ENCODE results near the gene PSMD5. TPM values are rescaled to one million over a fixed set of nuclear protein-coding genes. Genes with fewer than 3 reads are reported as not detected.

PSMD5 gene
- total and polyA plus RNA-seq, 10 of the 15 experiments (the other 5 are each of a cell fraction or from before 2014, with no cell fraction given) = 8.8 to 47.7 (median 25.1) TPM

DNA sequence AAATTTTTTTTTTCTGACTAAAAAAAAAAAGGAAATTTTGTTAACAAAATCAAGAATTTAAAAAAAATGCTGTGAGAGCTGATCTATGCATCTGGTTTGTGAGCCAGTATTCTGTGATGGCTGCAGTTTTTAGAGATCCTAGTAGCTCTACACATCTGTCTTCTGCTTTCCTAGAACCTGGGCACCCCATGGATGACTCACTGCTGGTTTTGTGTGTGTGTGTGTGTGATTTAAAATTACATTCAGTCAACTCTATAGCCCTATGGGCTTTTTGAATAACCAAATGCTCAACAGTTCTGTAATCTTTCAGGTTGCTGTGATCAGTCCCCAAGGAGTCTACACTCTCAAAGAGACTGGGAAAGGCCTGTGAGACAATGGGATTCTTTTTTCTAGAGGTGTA lies 2.5 kb upstream of the PSMD5 start (continued):
- TF ChIP-seq, protein P1, sequence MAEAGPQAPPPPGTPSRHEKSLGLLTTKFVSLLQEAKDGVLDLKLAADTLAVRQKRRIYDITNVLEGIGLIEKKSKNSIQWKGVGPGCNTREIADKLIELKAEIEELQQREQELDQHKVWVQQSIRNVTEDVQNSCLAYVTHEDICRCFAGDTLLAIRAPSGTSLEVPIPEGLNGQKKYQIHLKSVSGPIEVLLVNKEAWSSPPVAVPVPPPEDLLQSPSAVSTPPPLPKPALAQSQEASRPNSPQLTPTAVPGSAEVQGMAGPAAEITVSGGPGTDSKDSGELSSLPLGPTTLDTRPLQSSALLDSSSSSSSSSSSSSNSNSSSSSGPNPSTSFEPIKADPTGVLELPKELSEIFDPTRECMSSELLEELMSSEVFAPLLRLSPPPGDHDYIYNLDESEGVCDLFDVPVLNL (IDR thresholded peaks at IDR 0.05; ENCODE audit: low read depth, low read length) = no peak
- TF ChIP-seq CEBPB (IDR thresholded peaks at IDR 0.05; ENCODE audit: borderline replicate concordance in 1 of 2, low read depth in 2 of 2, low read length in 2 of 2) = no peak
- TF ChIP-seq, protein P2, sequence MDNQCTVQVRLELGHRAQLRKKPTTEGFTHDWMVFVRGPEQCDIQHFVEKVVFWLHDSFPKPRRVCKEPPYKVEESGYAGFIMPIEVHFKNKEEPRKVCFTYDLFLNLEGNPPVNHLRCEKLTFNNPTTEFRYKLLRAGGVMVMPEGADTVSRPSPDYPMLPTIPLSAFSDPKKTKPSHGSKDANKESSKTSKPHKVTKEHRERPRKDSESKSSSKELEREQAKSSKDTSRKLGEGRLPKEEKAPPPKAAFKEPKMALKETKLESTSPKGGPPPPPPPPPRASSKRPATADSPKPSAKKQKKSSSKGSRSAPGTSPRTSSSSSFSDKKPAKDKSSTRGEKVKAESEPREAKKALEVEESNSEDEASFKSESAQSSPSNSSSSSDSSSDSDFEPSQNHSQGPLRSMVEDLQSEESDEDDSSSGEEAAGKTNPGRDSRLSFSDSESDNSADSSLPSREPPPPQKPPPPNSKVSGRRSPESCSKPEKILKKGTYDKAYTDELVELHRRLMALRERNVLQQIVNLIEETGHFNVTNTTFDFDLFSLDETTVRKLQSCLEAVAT (IDR thresholded peaks at IDR 0.05) = no peak

DNA sequence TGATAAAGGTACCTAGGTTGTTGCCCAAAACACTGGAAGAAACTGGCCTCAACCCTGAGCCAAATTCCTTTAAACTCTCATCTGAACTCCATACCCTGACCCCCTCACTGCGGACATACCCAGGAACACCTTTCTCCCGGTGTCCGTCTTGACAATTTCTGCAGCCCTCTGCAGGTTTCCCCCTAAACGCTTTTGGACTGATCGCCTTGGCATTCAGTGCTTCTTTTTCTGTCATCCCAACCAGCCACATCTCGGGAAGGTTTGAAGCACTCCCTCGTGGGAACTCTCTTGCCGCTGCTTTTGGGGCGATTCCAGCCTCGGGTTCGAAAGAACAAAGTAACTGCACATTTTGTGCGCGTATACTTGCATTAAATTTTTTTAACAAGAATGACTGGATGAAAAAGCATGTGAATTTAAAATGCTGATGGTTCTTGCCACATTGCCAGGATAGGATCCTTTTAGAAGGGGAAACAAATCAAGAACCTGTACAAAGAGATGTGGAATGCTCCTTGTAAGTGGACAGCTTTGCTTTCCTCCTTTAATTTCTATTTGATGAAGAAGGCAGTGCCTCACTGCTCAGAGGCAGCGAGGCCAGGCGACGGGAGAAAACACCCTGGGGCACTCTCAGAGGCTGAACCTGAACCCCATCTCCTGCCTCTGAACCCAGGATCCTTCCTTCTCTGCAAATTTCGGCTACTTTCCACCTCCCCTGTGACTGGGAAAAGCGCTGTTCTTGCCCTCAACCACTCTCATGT lies 615 bp downstream of the PSMD5 start:
- DNase-seq (ENCODE audit: low read depth, low spot score) (no peak), ATAC-seq (peak; percentile 22), FAIRE-seq (peak; percentile 56)
- peaks cover 6% of the 10 kb centered on the region; the same call in 1 of the 2 replicates for H3K4me1 ChIP-seq (ENCODE audit: control insufficient read depth, insufficient read depth, low read length)
- no peaks in the 10 kb centered on the region for H3K9me3 ChIP-seq (replicated peaks; ENCODE audit: control insufficient read depth, insufficient read depth, low read length)
- peak overlapping the region; percentile 91 for H2AFZ ChIP-seq (ENCODE audit: control insufficient read depth, low read depth, low read length)
- RAD21 ChIA-PET (ENCODE audit: unreplicated experiment) = interaction anchor here (1.1 kb wide), 1 partner anchor 11 kb away, joined by 3 read pairs; no protein-coding TSS in a partner anchor
- BruUV-seq (replicated peaks) = TSS peak; percentile 75
- H3K4me2 ChIP-seq (ENCODE audit: control insufficient read depth, insufficient read depth) = peak overlapping the region; percentile 80
- WGBS (ENCODE audit: insufficient coverage, insufficient replicate concordance, low lambda C conversion rate, missing lambda C conversion rate) = 52% methylated on average over 18 of the region's 18 CpGs
- peak overlapping the region; percentile 98 for H3K9ac ChIP-seq (ENCODE audit: control insufficient read depth, insufficient read depth, low read length)
- peaks cover 48% of the 10 kb centered on the region for H3K79me2 ChIP-seq (ENCODE audit: control insufficient read depth, insufficient read depth, low read length)
- intact Hi-C loops (cut with micrococcal nuclease; ENCODE audit: unreplicated experiment) (loop anchor here (2.0 kb wide), 1 partner anchor 27 kb away; no protein-coding TSS in a partner anchor), in situ Hi-C loops (cut with MboI) (no loop called here)
- peaks cover 0 to 4% of the 10 kb centered on the region in 2 experiments; a peak in 1 of 4 replicates for H3K36me3 ChIP-seq (ENCODE audit: control insufficient read depth in 2 of 2, insufficient read depth in 2 of 2, low read length in 1 of 2)
- POLR2A ChIA-PET = interaction anchor here (0.9 kb wide), 1 partner anchor 48 kb away, joined by 3 read pairs; no protein-coding TSS in a partner anchor
- H3K27me3 ChIP-seq (replicated peaks in 1 of 2; ENCODE audit: control insufficient read depth in 2 of 2, insufficient read depth in 2 of 2, low read length in 1 of 2) = no peaks in the 10 kb centered on the region
- SMC1A ChIA-PET (ENCODE audit: uncharacterized antibody, unreplicated experiment) = no interaction called here
- peak overlapping the region; percentile 94 for H3K27ac ChIP-seq (ENCODE audit: control insufficient read depth, insufficient read depth)
- peak overlapping the region; percentile 89 for H3K4me3 ChIP-seq
- no peaks in the 10 kb centered on the region for H4K20me1 ChIP-seq (ENCODE audit: control insufficient read depth, insufficient read depth)
- CTCF ChIA-PET = no interaction called here
- TF ChIP-seq DPF2 (IDR thresholded peaks at IDR 0.05) (no peak), POU2F2 (IDR thresholded peaks at IDR 0.05; ENCODE audit: borderline replicate concordance, low read depth, low read length) (no peak), BACH1 (IDR thresholded peaks at IDR 0.05; ENCODE audit: borderline replicate concordance) (no peak), CREM (IDR thresholded peaks at IDR 0.05; ENCODE audit: low read depth) (no peak), TAF1 (IDR thresholded peaks at IDR 0.05; ENCODE audit: borderline replicate concordance, low read depth, low read length) (no peak), GABPA (IDR thresholded peaks at IDR 0.05; ENCODE audit: low read depth) (no peak), JUNB (IDR thresholded peaks at IDR 0.05) (no peak), SP1 (IDR thresholded peaks at IDR 0.05; ENCODE audit: low read depth, low read length) (no peak)
- TF ChIP-seq, protein P3, sequence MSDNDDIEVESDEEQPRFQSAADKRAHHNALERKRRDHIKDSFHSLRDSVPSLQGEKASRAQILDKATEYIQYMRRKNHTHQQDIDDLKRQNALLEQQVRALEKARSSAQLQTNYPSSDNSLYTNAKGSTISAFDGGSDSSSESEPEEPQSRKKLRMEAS (IDR thresholded peaks at IDR 0.05; ENCODE audit: low read depth, low read length) = no peak
- TF ChIP-seq, protein P4, sequence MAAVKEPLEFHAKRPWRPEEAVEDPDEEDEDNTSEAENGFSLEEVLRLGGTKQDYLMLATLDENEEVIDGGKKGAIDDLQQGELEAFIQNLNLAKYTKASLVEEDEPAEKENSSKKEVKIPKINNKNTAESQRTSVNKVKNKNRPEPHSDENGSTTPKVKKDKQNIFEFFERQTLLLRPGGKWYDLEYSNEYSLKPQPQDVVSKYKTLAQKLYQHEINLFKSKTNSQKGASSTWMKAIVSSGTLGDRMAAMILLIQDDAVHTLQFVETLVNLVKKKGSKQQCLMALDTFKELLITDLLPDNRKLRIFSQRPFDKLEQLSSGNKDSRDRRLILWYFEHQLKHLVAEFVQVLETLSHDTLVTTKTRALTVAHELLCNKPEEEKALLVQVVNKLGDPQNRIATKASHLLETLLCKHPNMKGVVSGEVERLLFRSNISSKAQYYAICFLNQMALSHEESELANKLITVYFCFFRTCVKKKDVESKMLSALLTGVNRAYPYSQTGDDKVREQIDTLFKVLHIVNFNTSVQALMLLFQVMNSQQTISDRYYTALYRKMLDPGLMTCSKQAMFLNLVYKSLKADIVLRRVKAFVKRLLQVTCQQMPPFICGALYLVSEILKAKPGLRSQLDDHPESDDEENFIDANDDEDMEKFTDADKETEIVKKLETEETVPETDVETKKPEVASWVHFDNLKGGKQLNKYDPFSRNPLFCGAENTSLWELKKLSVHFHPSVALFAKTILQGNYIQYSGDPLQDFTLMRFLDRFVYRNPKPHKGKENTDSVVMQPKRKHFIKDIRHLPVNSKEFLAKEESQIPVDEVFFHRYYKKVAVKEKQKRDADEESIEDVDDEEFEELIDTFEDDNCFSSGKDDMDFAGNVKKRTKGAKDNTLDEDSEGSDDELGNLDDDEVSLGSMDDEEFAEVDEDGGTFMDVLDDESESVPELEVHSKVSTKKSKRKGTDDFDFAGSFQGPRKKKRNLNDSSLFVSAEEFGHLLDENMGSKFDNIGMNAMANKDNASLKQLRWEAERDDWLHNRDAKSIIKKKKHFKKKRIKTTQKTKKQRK (IDR thresholded peaks at IDR 0.05; ENCODE audit: low read depth, low read length) = no peak
- TF ChIP-seq, protein P5, sequence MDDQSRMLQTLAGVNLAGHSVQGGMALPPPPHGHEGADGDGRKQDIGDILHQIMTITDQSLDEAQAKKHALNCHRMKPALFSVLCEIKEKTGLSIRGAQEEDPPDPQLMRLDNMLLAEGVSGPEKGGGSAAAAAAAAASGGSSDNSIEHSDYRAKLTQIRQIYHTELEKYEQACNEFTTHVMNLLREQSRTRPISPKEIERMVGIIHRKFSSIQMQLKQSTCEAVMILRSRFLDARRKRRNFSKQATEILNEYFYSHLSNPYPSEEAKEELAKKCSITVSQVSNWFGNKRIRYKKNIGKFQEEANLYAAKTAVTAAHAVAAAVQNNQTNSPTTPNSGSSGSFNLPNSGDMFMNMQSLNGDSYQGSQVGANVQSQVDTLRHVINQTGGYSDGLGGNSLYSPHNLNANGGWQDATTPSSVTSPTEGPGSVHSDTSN (IDR thresholded peaks at IDR 0.05; ENCODE audit: insufficient replicate concordance, low read depth, low read length) = no peak

Data from GM12878 (cell line).